CD4-positive, alpha-beta T cell treated with Interleukin-21 for 1 hour (primary cell): ENCODE measurements around the gene ACTL6B.
"Not testable (repeated sequence)": the region's sequence is repeated elsewhere in the genome, so short reads cannot be mapped to it uniquely, and the experiment has no call there.

Source experiments
- DNase-seq: peaks from one replicate; pipeline ENCODE4 v3.0.0-alpha.2; 2020

The ACTL6B gene

GRCh38 chr7:100655908-100656674 is at the start of gene ACTL6B:
TSS of gene ACTL6B (minus strand) at chr7:100656448. CDS start at chr7:100656354, 94 bp downstream.
- peak; percentile 59 for DNase-seq

GRCh38 chr7:100705320-100705752 is 49.1 kb upstream of the ACTL6B start:
- peak; percentile 75 for DNase-seq

GRCh38 chr7:100701089-100701488 is 44.8 kb upstream of the ACTL6B start:
- DNase-seq: not testable (repeated sequence)

GRCh38 chr7:100699018-100699417 is 42.8 kb upstream of the ACTL6B start:
- no peak for DNase-seq

- DNase-seq: no peak
Measured at GRCh38 chr7:100696123-100696521, 39.9 kb upstream of the ACTL6B start.

GRCh38 chr7:100694098-100694745 is 38.0 kb upstream of the ACTL6B start, which contains the start of gene GIGYF1:
TSS of gene GIGYF1 (minus strand) at chr7:100694250. CDS start at chr7:100688238, 6,012 bp downstream.
- peak; percentile 75 for DNase-seq

- no peak for DNase-seq
Measured at GRCh38 chr7:100693312-100694097, 37.3 kb upstream of the ACTL6B start.

- DNase-seq: no peak
Measured at GRCh38 chr7:100692578-100692961, 36.3 kb upstream of the ACTL6B start.

- DNase-seq: peak; percentile 85
Measured at GRCh38 chr7:100691676-100692577, 35.7 kb upstream of the ACTL6B start.

DNA sequence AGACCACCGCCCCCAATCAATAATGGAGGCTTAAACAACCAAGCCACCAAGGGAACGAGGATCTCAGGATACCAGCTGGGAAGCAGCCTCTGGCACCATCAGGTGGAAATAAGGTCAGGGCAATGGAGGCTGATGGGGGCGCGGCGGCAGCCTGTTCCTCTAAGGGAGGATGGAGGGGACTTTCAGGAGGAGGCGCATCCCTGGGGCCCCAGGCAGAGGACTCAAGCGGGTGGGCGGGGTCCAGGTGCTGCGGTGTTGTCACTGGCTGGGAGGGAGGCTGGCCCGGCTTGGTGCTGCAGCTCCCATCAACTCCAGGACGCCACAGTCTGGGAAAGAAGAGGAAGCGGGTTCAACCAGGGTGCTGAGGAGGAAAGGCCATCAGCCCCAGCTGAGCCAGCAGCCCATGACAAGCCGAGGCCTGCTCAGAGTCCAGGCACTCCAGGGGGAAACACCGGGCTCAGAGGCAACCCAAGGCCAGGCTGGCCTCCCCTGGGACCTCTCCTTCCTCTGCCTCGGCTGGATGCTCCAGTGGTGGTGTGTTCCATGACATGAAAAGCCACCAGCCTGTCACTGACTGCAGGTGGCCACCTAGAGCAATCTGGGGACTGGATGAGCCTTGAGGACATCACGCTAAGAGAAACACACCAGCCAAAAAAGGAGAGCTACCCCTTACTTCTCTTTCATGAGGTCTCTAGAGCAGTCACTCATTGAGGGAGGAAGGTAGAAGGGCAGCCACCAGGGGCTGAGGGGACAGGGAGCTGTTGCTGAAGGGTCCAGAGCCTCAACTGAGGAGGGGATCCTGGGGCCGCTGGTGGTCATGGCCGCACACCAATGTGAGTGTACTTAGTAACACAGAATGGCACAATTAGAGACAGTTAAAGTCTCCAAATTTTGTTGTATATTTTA is 33.2 kb upstream of the ACTL6B start:
- DNase-seq: no peak

GRCh38 chr7:100688326-100688860 is 32.1 kb upstream of the ACTL6B start:
- DNase-seq: no peak

GRCh38 chr7:100687751-100688300 is 31.6 kb upstream of the ACTL6B start:
- DNase-seq: no peak

DNA sequence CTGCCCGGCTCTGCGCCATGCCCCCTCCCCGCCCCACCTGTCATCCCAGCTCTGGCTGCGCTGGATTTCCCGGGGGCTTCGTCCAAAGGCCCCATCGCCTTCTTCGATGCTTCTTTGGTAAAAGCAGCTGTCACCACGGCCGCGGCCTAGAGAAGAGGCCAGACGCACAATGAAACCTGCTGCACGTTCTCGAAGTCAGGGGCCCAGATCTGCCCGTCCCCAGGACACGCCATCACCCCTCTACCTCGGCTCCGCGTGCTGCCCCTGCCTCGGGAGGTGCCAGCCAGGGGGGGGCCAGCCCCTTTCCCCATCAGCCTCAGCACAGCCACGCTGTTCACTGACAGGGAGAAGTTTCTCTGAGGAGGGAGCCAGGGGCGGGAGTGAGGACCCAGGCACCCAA is 31.0 kb upstream of the ACTL6B start:
- DNase-seq: no peak

- no peak for DNase-seq
Measured at GRCh38 chr7:100686822-100687211, 30.6 kb upstream of the ACTL6B start.

DNA sequence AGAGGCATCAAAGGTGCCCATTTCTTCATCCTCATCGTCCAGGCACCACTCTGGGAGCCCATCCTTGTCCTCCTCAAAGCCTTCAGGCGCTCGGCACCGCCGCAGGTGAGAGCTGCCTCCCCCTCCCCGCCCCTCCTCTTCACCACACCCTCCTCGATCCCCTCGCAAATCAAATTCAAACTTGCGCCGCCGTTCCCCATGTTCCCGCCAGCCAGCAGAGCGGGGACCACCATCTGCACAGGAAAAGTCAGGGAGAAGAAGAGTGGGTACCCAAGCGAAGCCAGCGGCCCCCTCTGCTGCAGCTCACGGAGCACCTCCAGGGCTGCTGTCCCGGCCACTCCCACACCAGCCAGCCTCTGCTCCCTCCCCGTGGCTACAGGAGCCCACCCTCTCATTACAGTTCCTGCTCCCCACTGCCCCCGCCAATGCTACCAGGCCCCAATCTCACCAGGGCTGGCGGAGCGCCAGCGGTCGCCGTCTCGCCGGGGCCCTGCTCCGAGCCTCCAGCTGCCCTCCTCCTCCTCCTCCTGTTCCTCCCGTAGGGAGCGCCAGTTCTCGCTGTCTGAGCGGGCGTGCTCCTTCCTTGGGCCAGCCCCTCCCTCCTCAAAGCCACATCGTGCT is 30.1 kb upstream of the ACTL6B start:
- no peak for DNase-seq

DNA sequence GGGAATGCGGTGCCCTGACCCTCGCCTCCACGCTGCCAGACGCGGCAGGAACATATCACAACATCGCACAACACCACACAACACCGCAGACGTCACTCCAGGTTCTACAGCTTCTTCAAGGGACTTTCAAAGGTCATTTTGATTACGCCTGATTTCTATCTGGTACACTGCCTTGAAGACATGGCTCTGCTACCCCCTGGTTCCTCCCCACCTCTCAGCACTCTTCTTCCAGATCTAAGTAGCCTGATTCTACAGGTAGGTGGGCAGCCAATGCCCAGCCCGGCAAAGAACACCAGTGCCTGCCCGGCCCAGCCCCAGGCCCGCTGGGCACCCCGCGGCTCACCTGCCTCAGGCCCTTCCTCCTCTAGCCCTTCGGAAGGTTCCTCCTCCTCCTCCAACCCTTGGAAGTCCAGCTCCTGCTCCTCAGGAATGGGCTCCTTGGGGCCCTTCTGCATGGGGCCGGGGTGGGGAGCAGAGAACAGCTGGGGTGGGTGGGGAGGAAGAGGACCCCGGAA is 29.4 kb upstream of the ACTL6B start:
- DNase-seq: no peak

DNA sequence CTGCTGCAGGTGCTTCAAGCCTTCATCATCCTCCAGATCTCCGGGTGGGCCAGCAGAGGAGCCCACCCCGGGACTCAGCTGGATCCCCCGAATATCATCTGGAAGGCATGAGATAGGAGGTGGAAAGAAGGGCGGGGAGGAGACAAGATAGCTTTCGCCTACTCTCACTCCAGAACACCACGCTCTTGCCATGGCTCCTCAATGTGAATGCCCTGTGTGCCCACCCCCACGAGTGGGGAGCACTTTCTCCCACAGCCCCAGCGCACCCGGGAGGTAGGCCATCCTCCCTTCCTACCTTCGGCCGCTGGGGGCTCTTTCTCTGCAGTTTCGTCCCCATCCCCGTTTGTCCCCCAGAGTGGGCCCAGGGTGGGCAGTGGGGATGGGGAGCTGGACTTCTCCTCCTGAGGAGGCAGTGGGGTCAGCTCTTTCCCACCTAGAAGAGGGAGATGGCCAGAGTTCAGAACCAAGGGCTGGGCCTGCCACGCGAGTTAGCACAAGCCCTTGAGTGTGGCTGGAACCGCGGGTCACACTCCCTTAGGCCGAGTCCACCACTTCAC is 28.9 kb upstream of the ACTL6B start:
- no peak for DNase-seq

DNA sequence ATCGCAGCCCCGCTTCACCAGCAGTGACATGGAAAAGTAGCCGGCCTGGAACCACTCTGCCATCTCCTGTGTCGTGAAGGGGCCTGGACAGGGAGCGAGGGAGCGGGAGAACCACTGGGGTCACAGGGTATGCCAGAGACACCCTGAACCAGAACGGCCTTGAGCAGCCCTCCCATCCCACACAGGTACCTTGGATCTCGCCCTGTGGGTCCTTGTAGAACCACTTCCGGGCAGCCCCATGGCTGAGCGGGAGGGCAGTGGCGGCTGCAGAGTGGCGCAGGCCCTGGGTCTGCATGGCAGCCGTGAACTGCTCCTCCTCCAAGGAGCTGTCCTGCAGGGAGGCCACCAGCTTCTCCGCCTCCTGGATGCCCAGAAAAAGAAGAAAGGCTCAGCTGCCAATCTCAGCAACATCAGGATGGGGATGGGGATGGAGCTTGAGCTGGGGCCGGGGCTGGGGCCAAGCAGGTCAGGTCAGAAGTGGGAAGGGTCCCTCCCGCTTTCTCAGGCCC is 28.3 kb upstream of the ACTL6B start:
- no peak for DNase-seq
